Measurements from ENCODE around the gene ZDHHC6.
"Not testable (repeated sequence)": the region's sequence is repeated elsewhere in the genome, so short reads cannot be mapped to it uniquely, and the experiment has no call there.

Gene ZDHHC6

GRCh38 chr10:112424651-112425050 is 22.1 kb downstream of the ZDHHC6 start:
- DNase-seq (ENCODE audit: low spot score), result no peak
- no peak for TF ChIP-seq CTCF (IDR thresholded peaks at IDR 0.05; ENCODE audit: extremely low read depth, missing control alignments)

GRCh38 chr10:112421731-112422130 is 25.0 kb downstream of the ZDHHC6 start:
- TF ChIP-seq CTCF (IDR thresholded peaks at IDR 0.05; ENCODE audit: extremely low read depth, missing control alignments), result no peak

GRCh38 chr10:112412696-112413095 is 34.0 kb downstream of the ZDHHC6 start:
- no peak for TF ChIP-seq CTCF (IDR thresholded peaks at IDR 0.05; ENCODE audit: extremely low read depth, missing control alignments)
- no peak for DNase-seq (ENCODE audit: low spot score)

More at GRCh38 chr10:112421731-112422130, 25.0 kb downstream of the ZDHHC6 start:
- no peak for DNase-seq (ENCODE audit: low spot score)

GRCh38 chr10:112409755-112410154 is 37.0 kb downstream of the ZDHHC6 start:
- no peak for DNase-seq (ENCODE audit: low spot score)
- no peak for TF ChIP-seq CTCF (IDR thresholded peaks at IDR 0.05; ENCODE audit: extremely low read depth, missing control alignments)

GRCh38 chr10:112409299-112409698 is 37.4 kb downstream of the ZDHHC6 start:
- no peak for DNase-seq (ENCODE audit: low spot score)
- no peak for TF ChIP-seq CTCF (IDR thresholded peaks at IDR 0.05; ENCODE audit: extremely low read depth, missing control alignments)

GRCh38 chr10:112407696-112408095 is 39.0 kb downstream of the ZDHHC6 start:
- TF ChIP-seq CTCF (IDR thresholded peaks at IDR 0.05; ENCODE audit: extremely low read depth, missing control alignments), result no peak
- DNase-seq (ENCODE audit: low spot score), result no peak

- DNase-seq (ENCODE audit: low spot score), result not testable (repeated sequence)
Measured at GRCh38 chr10:112406806-112407205, 39.9 kb downstream of the ZDHHC6 start.

GRCh38 chr10:112404617-112405016 is 42.1 kb downstream of the ZDHHC6 start:
- TF ChIP-seq CTCF (IDR thresholded peaks at IDR 0.05; ENCODE audit: extremely low read depth, missing control alignments), result no peak
- DNase-seq (ENCODE audit: low spot score), result no peak
